Fibroblast of peridontal ligament (primary cell): ENCODE results near the gene ADGRV1.

ENCODE experiments used
- DNase-seq: peaks from one replicate; pipeline ENCODE4 v3.0.0-alpha.2; 2010; ENCODE audit errors: extremely low read depth

The ADGRV1 gene, protein sequence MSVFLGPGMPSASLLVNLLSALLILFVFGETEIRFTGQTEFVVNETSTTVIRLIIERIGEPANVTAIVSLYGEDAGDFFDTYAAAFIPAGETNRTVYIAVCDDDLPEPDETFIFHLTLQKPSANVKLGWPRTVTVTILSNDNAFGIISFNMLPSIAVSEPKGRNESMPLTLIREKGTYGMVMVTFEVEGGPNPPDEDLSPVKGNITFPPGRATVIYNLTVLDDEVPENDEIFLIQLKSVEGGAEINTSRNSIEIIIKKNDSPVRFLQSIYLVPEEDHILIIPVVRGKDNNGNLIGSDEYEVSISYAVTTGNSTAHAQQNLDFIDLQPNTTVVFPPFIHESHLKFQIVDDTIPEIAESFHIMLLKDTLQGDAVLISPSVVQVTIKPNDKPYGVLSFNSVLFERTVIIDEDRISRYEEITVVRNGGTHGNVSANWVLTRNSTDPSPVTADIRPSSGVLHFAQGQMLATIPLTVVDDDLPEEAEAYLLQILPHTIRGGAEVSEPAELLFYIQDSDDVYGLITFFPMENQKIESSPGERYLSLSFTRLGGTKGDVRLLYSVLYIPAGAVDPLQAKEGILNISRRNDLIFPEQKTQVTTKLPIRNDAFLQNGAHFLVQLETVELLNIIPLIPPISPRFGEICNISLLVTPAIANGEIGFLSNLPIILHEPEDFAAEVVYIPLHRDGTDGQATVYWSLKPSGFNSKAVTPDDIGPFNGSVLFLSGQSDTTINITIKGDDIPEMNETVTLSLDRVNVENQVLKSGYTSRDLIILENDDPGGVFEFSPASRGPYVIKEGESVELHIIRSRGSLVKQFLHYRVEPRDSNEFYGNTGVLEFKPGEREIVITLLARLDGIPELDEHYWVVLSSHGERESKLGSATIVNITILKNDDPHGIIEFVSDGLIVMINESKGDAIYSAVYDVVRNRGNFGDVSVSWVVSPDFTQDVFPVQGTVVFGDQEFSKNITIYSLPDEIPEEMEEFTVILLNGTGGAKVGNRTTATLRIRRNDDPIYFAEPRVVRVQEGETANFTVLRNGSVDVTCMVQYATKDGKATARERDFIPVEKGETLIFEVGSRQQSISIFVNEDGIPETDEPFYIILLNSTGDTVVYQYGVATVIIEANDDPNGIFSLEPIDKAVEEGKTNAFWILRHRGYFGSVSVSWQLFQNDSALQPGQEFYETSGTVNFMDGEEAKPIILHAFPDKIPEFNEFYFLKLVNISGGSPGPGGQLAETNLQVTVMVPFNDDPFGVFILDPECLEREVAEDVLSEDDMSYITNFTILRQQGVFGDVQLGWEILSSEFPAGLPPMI (N-terminal part only)

DNA sequence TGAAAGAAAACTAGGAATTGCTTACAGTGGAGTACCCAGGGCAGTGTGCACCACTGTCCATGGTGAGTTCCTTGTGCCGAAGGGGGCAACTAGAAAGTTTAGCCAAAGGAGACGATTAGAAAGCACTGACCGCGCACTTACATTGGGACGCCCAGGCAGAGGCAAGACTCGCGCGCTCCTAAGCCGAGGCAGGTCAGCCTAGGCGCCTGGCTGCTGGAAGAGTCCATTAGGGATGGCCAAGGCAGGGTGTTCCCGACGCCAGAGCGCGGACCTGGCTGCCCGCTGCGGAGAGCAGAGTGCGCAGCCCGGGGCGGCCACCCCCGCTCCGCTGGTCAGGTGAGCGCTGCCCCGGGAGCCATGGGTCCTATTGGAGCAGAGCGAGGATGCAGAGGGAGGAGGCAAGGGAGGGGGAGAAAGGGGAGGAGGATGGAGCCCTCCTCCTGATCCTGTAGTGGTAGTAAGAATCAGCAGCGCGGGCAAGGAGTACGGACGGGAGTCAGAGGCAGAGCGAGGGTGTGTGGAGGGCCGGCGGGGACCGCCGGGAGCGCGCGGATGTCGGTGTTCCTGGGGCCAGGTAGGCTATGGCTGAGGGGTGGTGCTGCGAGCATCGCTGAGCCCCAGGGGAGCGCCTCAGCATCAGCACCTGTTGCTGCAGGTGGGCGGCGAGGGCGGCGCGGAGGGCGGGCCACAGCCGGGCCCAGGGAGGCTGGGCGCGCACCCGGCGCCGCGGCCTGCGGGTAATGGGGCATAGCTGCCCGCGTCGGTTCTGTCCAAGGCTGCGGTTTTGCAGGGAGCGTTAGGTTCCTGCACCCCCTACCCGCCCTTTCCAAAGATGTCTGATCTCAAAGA is at the start of gene ADGRV1:
ADGRV1 (plus strand) TSS at position 454 of the 849 bp plus-strand sequence; CDS start at position 553, 99 bp downstream.
- DNase-seq = no peak

DNA sequence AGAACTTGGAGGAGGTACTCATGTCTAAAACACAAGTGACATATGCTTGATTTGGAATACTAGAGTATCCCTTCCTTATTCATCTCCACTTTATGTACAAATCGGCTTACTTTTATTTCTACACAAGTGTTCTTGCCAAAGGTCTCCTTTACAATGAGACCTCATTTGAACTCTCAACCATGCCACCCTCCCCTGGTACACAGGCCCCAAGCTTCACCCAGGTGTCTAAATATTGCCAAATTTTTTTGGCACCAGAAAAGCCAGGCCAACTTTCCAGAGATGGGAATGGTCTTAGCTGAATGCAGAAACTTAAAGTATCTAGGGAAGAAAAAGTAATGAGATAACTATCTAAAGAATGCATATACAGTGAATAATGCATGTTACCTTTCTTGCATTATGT is 48.2 kb upstream of the ADGRV1 start:
- DNase-seq = no peak

DNA sequence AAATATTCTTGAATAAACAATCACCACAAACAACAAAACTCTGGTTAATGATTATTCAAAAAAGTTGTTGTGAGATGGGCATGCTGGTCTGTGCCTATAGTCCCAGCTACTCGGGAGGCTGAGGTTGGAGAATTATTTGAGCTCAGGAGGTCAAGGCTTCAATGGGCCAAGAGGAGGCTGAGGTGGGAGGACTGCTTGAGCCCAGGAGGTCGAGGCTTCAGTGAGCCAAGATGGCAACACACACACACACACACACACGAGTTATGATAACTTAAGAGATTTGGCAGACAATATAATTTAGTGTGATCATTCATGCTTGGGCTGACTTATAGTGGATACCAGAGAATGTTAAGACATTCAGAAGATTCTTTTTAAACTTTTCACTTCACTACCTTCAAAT is 44.1 kb upstream of the ADGRV1 start:
- DNase-seq = no peak

DNA sequence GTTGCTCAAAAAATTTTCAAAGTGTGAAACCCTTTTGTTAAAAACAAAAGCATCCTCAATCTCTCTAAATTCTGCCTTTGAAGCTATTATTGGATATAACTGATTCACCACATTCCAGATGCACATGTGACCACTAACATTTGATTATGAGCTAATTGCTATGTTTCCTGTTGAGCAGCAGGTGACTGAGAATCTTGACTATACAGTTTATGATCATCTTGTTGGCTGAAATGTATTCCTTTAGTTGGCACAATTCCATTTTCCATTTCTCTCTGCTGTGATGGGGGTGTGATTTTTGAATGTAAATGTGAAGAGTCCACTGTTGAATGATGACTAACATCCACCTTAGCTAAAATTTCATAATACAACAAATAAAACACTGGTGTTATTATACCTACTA is 39.9 kb upstream of the ADGRV1 start:
- DNase-seq = no peak

DNA sequence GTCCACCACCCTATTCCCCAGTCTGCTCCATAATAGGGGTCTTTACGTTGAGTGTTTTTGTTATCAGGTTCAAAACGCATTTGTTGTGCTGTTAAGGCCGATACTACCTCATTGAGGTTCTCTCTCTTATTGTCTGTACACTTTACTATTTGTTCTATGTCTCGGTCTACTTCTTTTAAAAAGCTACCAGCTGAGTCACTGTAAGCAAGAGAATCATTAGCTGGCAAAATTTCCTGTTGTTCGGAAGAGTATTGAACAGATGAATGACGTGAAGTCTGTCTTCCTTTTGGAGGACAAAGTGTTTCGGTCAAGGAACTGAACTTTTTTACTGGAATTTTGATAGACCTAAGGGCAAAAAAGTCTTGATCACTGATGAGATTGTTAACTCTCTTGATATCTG is 39.5 kb upstream of the ADGRV1 start:
- no peak for DNase-seq

DNA sequence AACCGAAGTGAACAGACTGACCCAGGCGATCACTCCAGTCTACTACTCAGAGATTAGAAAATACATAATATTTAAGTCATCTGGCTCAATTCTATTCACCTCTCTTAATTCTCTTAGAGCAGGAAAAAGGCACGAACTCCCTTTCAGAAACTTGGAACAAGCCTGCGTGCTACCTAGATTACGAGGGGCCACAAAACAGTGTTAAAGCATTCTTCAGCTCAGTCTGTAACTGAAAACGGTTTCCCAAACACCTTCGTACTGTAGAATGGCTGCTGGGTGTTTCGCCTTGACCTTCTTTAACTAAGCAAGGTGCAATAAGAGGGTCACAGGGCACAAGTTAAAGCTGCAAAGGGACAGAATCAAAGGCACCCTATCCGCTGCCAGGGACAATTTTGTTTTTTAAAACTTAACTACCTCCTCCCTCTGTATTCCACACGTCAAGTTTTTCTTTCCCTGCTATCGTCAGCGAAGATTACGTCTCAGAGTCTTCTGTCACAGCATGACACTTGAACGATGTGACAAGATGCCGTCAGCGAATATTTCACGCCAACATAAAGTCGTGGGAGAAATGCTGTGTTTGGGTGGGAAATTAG is 29.9 kb upstream of the ADGRV1 start:
- DNase-seq = peak; percentile 49

DNA sequence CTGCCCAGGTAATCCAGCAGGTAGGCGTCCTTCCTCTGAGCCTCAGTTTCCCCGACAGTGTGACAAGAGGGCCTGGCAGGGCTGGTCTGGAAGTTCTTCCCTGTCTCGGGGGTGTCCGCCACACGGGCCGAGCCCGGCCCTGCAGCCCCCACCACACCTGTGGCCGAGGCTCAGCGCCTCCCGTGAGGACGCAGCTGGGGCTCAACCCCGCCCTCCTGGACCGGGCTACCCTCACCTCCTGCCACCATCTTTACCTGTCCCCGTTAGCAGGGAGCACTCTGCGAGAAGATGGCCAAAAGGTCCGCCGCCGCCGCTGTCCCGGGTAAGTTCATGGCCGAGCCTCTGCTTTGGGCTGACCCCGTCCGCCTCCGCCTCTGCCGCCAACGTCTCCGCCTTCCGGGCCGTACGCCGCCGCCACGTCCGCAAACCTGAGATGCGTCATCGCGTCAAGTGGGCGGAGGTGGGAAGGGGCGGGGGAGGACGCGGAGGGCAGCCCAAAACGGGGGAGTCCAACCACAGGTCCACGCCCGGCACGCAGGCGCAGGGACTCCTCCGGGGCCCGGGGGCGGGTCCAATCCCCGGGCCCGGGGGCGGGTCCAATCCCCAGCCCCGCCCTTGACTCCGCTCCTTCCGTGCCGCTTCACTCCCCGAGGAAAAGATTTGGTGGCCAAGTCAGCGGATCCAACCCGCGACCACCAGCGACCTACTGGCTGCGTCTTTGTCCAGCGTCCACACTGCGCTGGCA is 29.2 kb upstream of the ADGRV1 start, which contains the start of gene LYSMD3:
LYSMD3 (minus strand) TSS at position 391 of the 745 bp plus-strand sequence. CDS start 4,295 bp downstream, outside the sequence.
- peak; percentile 95 for DNase-seq

DNA sequence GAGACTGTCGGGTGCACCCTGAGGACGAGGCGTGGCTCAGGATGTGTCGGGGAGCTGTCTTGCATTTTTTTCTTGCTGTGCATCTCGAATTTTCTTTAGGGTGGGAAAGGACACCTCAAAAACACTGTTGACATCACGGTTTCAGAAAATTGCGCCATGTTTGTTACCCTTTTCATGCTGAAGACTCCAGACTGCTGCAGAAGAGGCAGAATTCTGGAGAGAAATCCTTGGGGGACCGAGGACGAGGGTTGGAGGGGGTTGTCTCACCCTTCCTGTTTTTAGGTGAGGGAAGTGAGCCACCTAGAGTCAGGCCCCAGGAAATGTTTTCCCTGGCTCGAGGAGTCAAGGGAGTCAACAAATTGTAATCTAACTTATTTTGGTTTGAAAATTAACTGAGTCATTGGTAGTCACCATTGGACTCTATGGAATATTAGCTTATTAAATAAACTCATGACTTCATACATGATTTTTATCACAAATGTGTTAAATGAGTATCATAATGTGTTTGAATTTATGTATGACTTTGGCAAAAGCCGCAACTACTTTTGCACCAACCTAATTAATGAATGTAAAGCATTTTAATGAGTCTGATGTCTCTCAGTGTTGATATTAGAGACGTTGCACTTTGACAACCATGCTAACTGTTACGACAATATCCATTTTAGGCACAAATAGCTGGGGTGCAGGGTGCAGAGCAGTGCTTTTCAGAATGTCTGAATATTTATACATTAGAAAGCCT is 28.5 kb upstream of the ADGRV1 start:
- peak; percentile 83 for DNase-seq

DNA sequence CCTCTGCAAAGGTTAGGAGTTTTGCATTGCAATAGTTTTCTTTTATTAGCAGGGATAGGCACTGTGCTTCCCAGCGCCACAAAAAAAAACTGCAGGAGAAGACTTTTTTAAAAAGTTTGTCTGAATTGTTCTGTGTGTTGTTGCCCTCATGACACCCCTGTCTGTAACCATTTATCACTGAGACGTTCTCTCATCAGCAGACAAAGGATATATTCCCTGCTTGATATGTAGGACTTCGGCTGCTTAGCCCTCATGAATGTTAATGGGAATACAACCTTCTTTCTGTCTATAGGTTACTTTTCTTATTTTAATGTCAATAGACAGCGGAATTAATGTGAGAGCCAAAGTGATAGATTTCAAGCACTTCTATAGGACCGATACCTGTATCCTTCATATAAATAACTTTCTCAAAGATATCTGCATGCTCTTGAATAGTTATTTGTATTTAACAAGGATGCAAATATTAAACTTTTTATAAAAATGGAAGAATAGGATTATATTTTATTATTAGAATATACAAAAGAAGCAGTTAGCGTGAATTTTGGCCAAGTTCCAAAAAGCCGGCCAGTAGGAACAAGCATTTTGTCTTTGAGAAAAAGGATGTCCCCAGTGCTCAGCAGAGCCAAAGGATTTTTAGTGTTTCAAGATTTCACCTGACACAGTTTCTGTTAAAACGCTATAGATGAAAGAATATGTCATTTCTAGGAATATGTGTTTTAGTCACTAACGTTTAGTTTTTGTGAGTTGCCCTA is 27.7 kb upstream of the ADGRV1 start:
- DNase-seq = no peak

DNA sequence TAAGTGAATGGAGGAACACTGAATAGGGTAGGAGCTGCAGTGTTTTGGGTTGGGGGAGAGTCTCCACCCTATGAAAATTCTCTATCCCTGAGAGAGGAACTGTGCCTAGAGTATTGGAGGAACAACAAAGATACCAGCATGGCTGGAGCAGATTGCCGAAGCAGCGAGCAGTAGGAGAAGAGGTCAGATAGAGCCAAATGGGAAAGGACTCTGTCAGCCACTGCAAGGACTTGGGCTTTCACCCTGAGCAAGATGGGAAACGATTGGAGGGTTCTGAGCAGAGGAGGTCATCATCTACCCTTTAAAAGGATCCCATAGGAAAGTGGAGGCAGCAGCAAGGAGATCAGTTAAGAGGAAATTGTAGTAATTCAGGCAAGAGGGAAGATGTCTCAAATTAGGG is 24.8 kb upstream of the ADGRV1 start:
- no peak for DNase-seq

DNA sequence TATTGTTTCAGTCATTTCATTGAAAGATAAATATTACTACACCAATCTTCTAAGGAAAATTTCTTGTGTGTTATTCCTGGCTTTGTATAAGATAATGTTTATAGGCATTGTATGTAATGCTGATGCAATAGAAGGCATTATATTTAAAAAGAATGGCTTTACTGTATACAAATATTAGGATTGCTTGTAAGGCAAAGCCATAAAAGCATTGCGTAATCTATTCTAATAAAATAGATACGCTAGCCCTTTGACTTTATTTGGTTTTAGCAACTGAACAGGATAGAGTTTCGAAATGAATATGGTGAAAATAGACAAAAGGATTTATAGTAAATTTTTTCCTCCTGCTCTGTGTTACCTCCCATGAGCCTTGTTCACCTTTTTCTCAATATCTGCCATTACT is 23.7 kb upstream of the ADGRV1 start:
- DNase-seq = no peak

DNA sequence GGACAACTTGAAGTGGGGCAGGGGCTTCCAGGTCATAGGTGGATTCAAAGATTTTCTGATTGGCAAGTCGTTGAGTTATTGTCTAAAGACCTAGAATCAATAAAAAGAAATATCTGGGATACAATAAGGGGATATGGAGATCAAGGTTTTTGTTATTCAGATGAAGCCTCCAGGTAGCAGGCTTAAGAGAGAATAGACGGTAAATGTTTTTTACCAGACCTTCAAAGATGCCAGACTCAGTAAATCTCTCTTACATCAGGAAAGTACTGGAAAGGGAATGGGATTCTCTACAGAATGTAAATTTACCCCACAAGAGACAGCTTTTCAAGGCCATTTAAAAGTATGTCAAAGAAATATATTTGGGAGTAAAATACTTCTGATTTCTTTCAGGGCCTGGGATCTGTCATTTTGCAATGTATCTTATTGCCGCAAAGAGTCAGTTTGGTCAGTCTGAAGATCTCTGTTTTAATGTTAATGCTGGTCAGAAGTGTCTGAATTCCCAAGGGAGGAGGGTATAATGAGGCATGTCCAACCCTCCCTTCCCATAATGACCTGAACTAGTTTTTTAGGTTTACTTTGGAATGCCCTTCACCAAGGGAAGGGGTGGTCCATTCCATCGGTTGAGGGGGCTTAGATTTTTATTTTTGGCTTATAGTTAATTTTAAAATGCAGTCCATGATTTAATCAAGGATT is 15.6 kb upstream of the ADGRV1 start:
- no peak for DNase-seq

DNA sequence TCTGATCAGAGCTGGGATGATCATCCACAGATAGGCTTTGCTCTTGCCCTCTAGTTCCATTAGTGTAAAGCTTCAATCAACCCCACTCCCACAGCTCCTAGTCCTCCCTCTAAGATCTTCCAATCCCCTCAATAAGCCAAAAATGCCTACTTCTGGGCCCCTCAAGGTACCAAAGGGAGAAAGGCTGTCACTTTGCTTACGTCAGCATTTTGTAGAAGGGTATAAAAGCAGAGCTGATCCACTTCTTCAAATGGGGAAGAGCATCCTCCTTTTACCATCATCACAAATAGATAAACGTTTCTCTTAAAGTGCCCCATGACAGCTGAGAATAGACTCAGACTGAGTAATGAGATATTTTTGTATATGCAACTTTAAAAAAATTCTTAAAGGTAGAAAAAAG is 13.1 kb upstream of the ADGRV1 start:
- DNase-seq = no peak

DNA sequence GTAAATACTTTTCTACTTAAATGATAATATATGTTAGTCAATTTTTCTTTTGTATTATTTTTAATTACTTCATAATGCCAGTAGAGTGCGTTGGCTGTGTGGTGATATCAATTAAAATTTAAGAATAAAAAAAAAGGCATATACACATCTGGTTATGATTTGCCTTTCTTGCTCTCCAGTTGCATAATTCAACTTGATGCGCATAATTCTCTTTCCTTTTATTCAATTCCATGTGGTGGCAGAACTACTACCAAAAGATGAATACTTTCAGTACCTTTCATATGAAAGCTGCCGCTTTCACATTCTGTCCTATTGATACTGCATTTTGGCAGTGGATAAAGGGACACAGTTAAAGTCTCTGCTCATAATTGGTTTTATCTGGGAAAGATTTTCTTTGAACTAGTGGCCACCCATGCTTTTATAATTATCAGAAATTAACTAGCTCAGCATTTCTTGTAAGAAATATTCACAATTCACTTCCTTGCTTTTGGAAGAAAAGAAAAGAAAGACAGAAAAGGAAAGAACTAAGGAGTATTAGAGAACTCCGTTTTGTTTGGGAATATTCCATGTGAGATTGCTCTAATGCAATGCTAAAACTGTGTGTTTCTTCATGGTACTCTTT is 12.3 kb upstream of the ADGRV1 start:
- peak; percentile 56 for DNase-seq

DNA sequence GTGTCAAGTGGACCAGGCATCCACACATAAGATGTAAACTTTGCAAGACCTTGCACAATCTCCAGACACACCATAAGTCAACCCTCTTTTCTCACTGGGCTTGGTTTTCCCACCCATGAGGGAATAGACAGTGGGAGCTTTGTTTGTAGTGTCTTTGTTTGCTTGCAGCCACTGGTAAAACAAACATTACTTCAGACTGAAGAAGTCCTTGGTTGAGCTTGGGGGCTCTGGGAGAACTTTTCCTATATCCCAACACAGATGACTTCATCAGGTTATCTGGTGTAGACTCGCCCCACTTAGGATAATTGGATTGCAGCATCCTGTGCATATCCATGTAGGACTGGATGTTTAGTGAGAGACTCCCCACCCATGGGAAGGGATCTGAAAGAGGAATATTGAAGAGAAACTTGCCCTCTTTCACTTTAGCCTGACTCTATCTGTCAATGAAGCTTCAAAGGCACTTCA is 11.5 kb upstream of the ADGRV1 start:
- DNase-seq = no peak

DNA sequence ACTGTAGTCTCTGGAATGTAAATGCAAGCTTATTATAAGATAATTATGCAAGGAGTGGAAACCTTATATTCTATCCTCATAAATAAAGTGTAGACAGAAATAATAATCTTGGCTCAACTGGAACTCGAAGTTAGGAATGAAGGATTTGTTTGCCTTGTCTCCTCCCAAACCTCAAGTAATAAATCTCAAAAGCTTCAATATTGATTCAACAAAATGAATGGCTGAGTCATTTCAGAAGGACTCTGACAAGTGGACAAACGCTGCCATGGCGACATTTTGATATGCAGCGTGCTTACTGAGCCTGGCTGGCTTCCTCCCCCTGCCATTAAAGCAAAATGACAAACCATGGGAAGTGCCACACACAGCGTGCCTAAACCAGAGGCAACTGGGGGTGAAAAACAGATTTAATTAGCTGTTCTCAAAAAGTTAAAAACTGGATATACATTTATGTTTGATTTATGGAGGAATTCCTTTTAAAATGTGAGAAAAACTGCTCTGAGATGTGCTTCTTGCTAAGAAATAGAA is 10.5 kb upstream of the ADGRV1 start:
- DNase-seq = no peak

DNA sequence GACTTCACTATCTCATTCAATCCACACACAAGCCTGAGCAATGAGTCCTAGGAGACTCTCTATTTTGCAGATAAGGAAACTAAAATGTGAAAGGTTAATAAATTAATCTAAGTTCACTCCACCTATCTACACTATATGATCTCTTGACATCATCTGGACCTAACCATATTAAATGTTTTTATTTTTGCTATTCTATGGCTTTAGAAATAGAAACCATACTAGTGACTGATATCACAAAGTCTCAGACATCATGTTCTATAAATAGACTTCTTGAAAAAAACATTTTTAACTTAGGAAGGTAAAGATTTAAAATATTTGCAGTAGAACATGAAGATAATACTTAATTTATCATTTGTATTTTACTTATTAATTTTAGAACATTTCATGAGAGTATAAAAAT is 9.4 kb upstream of the ADGRV1 start:
- no peak for DNase-seq
